ENCODE results near the gene CTSD.

CTSD gene

GRCh38 chr11:1768141-1768469 is 4.4 kb upstream of the CTSD start:
- no peak for DNase-seq

DNA sequence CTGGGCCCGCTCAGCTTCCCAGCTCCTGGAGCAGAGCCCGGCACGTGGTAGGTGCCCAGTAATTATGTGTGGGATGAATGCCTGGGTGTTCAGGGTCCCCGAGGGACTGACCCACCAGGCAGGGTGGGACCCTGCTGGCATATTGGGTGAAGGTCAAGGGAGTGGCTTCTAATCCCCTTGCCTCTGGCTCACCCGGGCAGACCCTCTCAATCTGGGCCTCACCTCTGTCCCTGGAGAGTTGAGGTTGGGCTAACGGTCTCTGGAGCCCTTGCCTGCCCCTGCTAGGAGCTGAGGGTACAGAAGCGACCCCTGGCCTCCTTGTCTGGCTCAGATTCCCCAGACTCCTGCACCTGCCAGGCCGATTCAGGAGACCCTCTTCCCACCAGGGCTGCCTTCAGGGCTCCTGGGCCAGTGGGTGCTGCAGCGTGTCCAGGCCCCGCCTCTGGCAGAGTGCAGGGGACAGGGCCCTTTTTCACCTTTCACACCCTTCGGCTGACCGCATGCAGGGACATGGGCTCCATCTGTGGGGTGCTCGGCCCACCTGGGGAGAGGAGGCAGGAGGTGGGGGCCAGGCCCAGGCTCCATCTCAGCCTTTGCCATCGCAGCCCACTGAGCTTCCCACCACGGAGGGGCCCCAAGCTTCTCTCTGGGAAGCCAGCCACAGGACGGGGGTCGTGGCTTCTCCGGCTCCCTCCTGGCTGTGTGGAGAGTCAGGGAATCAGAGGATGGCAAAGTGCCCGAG is 3.8 kb upstream of the CTSD start:
- DNase-seq = no peak

DNA sequence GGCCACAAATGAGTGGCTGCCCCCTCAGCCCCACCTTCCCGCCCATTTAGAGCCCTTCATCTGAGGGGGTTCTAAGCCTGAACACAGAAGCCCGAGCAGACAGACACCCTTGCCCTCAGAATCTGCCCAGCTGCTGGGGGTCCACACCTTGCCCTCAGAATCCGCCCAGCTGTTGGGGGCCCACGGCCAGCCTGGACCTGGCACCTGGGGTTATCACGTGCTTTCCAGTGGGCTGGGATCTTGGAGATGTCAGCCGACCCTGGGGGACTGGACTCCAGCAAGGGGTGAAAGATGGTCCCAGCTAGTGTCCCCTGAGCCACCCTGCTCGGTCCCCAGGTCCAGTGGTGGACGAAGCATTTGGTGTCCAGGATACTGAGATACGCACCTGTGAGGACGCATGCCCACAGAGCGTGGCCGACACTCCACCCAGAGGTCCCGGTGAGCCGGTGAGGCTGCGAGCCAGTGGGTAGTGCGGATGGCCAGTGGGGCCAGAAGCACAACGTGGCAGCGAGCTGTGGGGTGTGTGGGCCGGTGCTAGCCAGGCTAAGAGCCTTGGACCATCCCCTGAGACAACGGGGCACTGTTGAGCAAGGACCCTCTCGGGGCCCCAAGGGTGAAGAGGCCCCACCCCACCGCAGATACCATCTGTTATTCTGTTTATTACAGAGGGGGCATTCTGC is 3.1 kb upstream of the CTSD start:
- DNase-seq = no peak

- no peak for DNase-seq
These were observed 2.4 kb upstream of the CTSD start for GRCh38 chr11:1765871-1766718.

- no peak for DNase-seq
These were observed 361 bp downstream of the CTSD start for GRCh38 chr11:1763336-1763795.

GRCh38 chr11:1762537-1763302 is 1.0 kb downstream of the CTSD start:
- no peak for DNase-seq

GRCh38 chr11:1761857-1762536 is 1.7 kb downstream of the CTSD start:
- no peak for DNase-seq

DNA sequence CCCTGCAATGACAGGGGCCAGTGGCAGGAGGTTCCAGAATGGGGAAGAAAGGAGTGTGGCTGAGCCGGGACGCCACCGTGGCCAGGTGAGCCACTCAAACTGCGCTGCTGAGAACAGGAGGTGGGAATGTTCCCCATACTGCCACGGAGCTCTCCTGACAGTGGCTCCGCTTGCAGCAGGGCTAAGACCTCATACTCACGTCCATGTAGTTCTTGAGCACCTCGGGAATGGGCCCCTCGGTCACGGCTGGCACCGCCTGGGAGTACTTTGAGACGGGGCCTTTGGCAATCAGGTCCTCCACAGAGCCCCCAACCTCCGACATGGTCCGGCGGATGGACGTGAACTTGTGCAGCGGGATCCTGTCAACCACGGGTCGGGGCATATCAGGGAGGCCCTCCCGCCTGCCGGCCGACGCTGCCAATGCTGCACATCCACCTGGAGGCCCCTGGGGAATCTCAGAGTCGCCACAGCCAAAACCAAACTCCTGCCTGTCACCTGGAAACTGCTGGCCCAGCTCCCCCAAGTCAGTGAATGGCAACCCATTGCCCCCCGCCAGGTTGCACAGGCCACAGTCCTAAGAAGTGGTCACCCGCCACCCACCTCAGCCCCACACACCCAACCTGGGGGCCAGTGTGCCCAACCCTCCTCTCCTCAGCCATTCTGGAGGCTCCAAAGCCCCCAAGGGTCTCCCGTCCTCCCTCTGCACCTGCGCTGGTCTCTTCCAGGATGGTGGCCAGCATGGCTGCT is 2.4 kb downstream of the CTSD start:
- no peak for DNase-seq

DNA sequence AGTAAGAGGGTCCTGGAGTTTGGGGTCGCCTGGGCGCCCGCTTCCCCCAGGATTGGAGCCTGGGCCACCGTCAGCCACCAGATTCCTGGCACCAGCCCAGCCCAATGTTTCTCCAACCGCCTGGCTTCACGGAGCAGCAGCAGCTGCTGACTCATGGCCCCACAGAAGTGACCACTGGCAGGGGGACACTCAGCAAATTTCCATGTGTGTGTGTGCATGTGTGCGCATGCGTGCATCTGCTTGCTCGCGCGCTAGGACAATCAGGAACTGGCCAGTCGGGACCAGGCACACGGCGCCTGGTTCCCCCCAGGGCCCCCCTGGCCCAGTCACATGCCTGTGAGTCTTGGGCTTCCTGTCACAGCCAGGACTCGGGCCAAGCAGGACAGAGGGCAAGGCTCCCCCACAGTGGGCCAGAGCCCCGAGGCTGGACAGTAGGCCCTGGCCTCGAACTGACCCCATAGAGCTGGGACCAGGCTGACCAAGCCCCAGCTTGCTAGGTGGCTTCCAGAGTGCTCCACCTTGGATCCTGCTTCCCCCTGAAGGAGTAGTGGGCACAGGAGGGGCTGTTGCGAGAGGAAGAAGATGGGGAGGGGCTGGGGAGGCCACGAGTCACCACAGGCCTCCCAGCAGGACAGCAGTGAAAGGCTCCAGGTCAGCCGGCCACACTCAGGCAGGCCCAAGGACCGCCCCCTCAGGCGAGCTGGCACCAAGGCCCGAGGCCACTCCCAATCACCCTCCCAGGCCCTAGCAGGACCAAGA is 3.2 kb downstream of the CTSD start:
- DNase-seq = no peak

DNA sequence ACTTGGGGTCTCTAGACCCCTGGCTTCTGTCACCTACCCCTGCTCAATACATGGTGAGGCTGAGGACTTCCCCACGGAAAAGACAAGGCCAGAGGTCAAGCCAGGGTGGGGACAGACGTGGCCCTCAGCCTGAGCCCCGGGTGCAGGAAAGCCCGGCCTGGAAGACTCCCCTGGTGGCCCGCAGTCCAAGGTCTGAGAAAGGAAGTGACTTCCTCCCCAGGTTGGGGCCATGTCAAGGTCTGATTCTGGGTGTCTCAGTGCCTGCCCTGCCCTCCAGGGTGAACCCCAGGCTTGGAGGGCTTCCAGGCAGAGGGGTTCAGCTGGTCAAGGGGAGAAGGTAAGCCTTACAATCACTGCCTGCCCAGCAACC is 3.9 kb downstream of the CTSD start:
- DNase-seq = no peak

- DNase-seq = no peak
These were observed 4.4 kb downstream of the CTSD start for GRCh38 chr11:1759151-1759850.

DNA sequence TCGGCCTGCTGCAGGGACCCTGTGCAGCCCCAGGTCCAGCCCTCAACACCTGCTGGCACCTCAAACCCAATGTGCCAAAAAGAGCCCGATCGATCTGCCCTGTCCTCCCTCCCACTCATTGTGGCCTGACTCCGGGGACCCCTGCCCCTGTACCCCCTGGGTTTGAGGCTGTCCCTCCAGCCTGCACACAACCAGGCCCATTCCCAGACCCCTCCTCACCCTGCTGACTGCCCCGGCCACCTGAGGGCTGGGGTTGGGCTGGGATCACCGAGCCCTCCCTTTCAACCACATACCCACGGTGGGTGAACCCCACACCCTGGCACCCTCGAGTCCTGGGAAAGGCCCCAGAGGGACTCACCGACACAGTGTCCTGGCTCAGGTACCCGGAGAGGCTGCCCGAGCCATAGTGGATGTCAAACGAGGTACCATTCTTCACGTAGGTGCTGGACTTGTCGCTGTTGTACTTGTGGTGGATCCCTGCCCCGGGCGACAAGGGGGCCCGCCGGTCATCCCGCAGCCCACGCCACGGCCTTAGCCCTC is 5.0 kb downstream of the CTSD start:
- no peak for DNase-seq

GRCh38 chr11:1757861-1758610 is 5.7 kb downstream of the CTSD start:
- DNase-seq = no peak

DNA sequence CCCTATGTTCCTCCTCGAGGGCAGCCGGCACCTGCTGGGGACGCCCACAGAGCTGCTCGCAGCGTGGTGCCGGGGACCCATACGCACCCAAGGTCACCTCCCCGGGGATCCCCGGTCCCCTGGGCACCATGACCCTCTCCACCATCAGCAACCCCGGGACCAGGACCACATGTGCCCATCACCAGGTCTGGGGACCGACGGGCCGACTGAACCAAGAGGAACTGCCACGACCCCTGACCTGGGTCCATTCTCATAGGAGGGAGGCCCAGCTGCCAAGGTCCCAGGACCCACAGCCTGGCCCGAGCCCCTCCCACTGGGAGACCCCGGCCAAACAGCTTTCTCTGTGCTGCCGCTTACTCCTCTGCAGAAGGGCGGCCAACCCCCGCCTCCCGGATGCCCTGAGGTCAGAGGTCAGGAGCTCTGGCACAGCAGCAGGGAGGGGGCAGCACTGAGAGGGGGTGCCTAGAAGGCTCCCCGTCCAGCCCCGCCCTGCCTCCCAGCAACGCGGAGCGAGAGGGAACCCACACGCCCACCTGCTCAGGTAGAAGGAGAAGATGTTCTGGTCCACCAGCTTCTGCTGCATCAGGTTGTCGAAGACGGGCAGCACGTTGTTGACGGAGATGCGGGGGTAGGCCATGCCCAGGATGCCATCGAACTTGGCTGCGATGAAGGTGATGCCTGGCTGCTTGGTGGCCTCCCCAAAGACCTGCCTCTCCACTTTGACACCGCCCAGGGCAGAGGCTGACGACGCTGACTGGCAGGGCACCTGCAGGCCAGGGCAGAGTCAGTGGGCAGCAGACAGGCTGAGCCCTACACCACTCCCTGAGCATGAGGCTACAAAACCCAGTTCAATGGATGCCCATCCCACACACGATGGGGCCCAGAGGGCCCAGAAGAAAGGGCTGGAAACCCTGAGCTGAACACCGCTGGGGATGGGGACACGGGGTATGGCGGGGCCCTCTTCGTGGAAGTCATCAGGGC is 6.6 kb downstream of the CTSD start:
- DNase-seq = no peak

DNA sequence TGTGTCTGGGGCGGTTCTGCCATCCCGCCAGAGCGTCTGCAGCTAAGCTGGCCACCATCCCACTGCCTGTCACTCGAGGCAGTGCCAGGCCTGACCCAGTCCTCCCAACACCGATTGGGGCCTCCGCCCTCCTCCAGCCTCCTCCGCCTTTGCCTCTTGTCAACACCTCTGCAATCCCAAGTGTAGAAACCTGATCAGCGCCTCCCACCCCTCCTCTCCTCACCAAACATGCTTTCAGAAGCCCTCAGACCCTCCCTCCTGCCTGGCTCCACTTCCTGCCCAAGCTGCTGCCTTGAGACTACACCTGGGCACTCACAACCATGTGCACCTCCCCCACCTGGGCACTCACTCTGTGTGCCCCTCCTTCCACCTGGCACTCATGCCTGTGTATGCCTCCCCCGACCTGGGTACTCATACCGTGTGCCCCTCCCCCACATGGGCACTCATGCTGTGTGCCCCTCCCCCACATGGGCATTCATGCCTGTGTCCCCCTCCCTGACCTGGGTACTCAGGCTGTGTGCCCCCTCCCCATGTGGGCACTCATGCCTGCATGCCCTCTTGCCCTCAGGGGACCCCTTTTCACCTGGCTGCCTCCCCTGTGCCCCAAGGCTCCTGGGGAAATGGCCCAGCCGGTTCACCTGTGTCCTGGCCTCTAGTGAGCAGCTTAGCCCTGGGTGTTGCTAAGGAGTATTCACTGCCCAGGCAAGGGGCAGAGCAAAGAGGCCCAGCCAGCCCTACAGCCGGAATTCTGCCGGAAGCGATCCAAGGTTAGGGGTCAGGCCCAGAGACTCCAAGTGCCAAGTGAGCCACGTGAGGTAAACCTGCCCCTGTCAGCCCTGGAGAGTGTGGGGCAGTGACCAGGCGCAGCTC is 7.8 kb downstream of the CTSD start:
- no peak for DNase-seq

- DNase-seq = no peak
These were observed 8.4 kb downstream of the CTSD start for GRCh38 chr11:1755344-1755691.

Measured in SIG-M5 (cell line).